Small intestine (tissue), 7 donors: Measurements from ENCODE around the gene POLD4. TPM values are rescaled to one million over a fixed set of nuclear protein-coding genes. Genes with fewer than 3 reads are reported as not detected.

Experiments
- DNase-seq, 2 donors: peaks; one replicate each; pipeline versions ENCODE4 v3.0.0 to v3.0.0-alpha.2; 2013
- FAIRE-seq: peaks from 2 replicates; lab custom pipeline; 2012; peaks lifted over from hg19 to GRCh38; lab: Jason Lieb, UNC
- H3K27ac ChIP-seq, 3 donors: one replicate each; pipeline ENCODE4 v1.5.1; 2013; ENCODE audit warnings: low read length in 2 of 3, mild to moderate bottlenecking in 2 of 3, control low read depth in 1 of 3, inconsistent platforms in 1 of 3, low read depth in 1 of 3, moderate library complexity in 1 of 3
- H3K27me3 ChIP-seq, 3 donors: one replicate each; pipeline ENCODE4 v1.6.1; 2013; ENCODE audit warnings: low read length in 3 of 3, inconsistent platforms in 1 of 3; ENCODE audit not compliant: control insufficient read depth in 3 of 3, insufficient read depth in 3 of 3
- H3K36me3 ChIP-seq, 3 donors: one replicate each; pipeline ENCODE4 v1.6.1; 2013; ENCODE audit warnings: low read length in 3 of 3, inconsistent platforms in 1 of 3, low read depth in 1 of 3, mild to moderate bottlenecking in 1 of 3, moderate library complexity in 1 of 3; ENCODE audit not compliant: control insufficient read depth in 3 of 3, insufficient read depth in 2 of 3
- H3K4me1 ChIP-seq, 3 donors: one replicate each; pipeline ENCODE4 v1.6.1; 2013; ENCODE audit warnings: low read length in 2 of 3, inconsistent platforms in 1 of 3, low read depth in 1 of 3, mild to moderate bottlenecking in 1 of 3, moderate library complexity in 1 of 3; ENCODE audit not compliant: control insufficient read depth in 3 of 3, insufficient read depth in 2 of 3
- H3K4me3 ChIP-seq, 3 donors: one replicate each; pipeline ENCODE4 v1.5.1; 2013; ENCODE audit warnings: low read length in 3 of 3, control low read depth in 1 of 3, inconsistent platforms in 1 of 3, low read depth in 1 of 3, mild to moderate bottlenecking in 1 of 3, moderate library complexity in 1 of 3
- H3K9me3 ChIP-seq, 2 donors: one replicate each; pipeline ENCODE4 v1.6.1; 2013; ENCODE audit warnings: low read depth in 1 of 2, low read length in 1 of 2; ENCODE audit not compliant: control insufficient read depth in 2 of 2, insufficient read depth in 1 of 2
- WGBS, 3 donors: extraction: QIAGEN DNeasy Blood & Tissue Kit; methylation state at CpG; one replicate each; pipeline ENCODE4 v1.1.7; 2013; 5-methylcytosine and 5-hydroxymethylcytosine counted together
- polyA plus RNA-seq, 4 donors: library from polyadenylated mRNA; stranded (reverse) in 3 of 4; unstranded in 1 of 4; fragments of 200-250 nt in 3 of 4; fragments of 120-200 nt in 1 of 4; gene quantifications; one replicate each; pipeline versions ENCODE4 v1.2.1 to v1.2.3, GENCODE V29; 2013
- donor health status: healthy with polysubstance abuse.
- donor health status: control.
- donor health status: control.
- donor health status: Bipolar disorder and iron deficiency.
- donor health status: healthy.

Gene POLD4
- polyA plus RNA-seq, 4 donors = 137 to 492 (median 310) TPM

DNA sequence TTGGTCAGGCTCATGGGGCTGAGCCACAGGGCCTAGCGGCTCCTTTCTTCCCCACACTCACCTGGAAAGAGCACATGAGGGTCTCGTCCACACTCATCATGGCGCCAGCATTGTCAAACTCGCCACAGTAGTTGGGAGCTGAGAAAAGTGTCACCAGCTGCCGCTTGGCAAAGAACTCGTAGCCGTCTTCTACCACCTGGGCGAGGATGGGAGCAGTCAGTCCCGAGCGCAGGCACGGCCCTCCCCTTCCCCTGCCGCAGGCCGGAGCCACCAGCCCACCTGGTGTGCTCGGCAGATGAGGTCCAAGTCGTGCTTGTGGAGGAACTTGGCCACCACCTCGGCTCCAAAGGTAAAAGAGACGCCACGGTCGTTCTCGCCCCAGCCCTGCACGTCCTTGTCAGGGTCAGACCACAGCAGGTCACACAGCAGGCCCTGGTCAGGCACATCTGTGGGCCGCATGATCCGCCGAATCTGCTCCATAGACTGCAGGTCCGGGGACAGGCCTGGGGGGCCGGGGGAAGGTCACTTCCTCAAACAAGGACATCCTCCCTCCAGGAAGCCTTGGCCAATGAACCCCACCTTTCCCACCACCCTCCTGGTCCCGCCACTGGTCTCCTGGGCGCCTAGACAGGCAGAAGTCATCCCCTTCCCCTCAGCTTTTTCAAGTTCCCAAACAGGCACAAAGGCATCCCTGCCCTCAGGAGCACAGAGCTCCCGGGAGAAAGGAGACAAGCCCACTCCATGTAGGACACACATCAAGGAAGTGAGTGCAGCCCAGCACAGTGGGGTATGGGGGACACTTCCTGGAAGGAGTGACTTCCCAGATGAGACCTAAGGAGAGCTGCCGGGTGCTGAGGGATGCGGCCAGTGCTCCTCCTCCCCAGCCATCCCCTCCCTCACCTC lies 45.6 kb upstream of the POLD4 start:
- H3K9me3 ChIP-seq = no peaks in the 10 kb centered on the region
- H3K27ac ChIP-seq = no peak overlapping the region
- H3K4me3 ChIP-seq = no peak overlapping the region
- H3K36me3 ChIP-seq = peaks cover 12 to 67% (median 19%) of the 10 kb centered on the region in 3 donors
- FAIRE-seq = no peak
- WGBS, 3 donors = 86 to 89% (median 87%) methylated on average over 28 to 31 of the region's 31 CpGs
- peaks cover 3 to 29% (median 4%) of the 10 kb centered on the region in 3 donors for H3K4me1 ChIP-seq
- no peak for DNase-seq
- H3K27me3 ChIP-seq = no peaks in the 10 kb centered on the region

DNA sequence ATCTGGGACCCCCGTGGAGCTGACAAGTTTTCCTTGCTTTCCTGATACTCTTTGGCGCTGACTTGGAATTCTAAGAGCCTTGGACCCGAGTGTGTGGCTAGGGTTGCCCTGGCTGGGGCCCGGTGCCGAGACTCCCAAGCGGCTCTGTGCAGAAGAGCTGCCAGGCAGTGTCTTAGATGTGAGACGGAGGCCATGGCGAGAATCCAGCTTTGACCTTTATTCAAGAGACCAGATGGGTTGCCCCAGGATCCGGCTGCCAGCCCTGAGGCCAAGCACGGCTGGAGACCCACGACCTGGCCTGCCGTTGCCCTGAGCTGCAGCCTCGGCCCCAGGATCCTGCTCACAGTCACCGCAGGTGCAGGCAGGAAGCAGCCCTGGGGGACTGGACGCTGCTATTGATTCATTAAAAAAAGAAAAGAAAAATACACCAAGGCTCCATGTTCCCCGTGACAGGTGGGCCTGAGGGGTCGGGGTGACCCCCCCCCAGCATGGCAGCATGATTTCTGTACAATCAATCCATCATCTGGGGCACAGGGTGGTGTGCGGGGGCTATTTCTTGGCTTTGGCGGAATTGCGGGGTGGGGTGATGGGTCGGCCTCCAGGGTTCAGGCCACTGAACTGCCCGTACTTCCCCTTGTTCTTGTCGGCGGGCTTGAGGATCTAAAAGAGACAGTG lies 44.8 kb upstream of the POLD4 start:
- Histone ChIP-seq H3K4me1 (peaks cover 3 to 29% (median 4%) of the 10 kb centered on the region in 3 donors), H3K27ac (no peak overlapping the region), H3K27me3 (no peaks in the 10 kb centered on the region), H3K9me3 (no peaks in the 10 kb centered on the region), H3K36me3 (peaks cover 12 to 75% (median 19%) of the 10 kb centered on the region in 3 donors), H3K4me3 (no peak overlapping the region)
- WGBS, 3 donors = 81 to 85% (median 84%) methylated on average over 22 to 24 of the region's 24 CpGs
- FAIRE-seq = no peak
- no peak for DNase-seq

DNA sequence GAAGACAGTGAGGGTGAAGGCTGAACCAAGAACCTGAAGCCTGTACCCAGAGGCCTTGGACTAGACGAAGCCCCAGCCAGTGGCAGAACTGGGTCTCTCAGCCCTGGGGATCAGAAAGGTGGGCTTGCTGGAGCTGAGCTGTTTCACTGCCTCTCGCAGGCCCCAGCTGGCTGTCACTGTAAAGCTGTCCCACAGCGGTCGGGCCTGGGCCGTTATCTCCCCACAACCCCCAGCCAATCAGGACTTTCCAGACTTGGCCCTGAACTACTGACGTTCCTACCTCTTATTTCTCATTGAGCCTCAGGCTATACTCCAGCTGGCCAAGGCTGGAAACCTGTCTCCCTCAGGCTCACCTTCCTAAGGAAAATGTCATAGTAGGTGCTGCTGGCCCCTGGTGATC lies 44.2 kb upstream of the POLD4 start:
- FAIRE-seq (no peak), DNase-seq (no peak)
- Histone ChIP-seq H3K36me3 (peaks cover 12 to 79% (median 19%) of the 10 kb centered on the region in 3 donors), H3K4me1 (peaks cover 3 to 29% (median 3%) of the 10 kb centered on the region in 3 donors), H3K4me3 (no peak overlapping the region), H3K27me3 (no peaks in the 10 kb centered on the region), H3K9me3 (no peaks in the 10 kb centered on the region), H3K27ac (no peak overlapping the region)
- WGBS, 3 donors = 76 to 86% (median 80%) methylated on average over 6 of the region's 6 CpGs

DNA sequence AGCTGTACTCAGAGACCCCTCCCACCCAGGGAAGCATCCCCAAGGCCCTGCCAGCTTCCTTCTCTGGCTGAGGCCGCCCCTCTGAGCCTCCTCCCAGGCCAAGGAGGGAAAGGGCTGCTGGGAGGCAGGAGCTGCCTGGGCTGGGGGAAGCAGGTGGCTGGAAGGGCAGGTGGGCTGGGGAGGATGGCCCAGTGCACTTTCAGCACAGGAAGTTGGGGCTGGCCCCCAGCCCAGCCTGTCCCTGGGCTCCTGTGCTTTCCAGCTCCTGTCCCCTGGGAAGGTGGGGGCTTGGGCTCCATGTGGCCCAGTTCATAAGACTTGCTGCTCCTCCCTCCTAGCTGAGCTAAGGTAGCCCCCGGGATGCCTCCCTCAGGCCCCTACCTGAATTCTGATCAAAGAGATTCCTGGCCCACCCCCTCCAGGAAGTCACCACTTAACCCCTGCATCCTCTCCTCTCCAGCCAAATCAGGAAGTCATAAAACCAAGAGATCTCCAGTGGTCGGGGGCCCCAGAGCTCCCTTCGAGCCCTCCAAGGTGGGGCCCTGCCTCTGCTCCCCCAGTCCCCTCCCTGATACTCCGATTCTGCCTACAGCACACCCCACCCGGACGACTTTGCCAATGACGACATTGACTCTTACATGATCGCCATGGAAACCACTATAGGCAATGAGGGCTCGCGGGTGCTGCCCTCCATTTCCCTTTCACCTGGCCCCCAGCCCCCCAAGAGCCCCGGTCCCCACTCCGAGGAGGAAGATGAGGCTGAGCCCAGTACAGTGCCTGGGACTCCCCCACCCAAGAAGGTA lies 43.4 kb upstream of the POLD4 start:
- H3K27me3 ChIP-seq = no peaks in the 10 kb centered on the region
- peaks cover 3 to 24% (median 3%) of the 10 kb centered on the region in 3 donors for H3K4me1 ChIP-seq
- DNase-seq = no peak
- H3K27ac ChIP-seq = no peak overlapping the region
- H3K9me3 ChIP-seq = no peaks in the 10 kb centered on the region
- peaks cover 12 to 80% (median 19%) of the 10 kb centered on the region in 3 donors for H3K36me3 ChIP-seq
- no peak overlapping the region for H3K4me3 ChIP-seq
- WGBS, 3 donors = 43 to 60% (median 48%) methylated on average over 12 to 13 of the region's 13 CpGs
- no peak for FAIRE-seq

DNA sequence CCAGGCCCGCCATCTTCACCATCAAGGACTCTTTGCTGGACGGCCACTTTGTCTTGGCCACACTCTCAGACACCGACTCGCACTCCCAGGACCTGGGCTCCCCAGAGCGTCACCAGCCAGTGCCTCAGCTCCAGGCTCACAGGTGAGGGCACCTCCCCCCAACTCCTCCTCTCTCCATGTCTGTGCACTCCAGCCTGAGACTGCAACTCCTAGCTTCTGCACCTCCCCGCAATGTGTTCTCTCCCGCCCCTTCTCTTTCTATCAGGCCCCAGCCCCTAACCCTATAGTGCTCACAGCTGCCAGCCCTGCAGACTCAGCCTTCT lies 42.9 kb upstream of the POLD4 start:
- peaks cover 3 to 24% (median 3%) of the 10 kb centered on the region in 3 donors for H3K4me1 ChIP-seq
- H3K36me3 ChIP-seq = peaks cover 12 to 80% (median 19%) of the 10 kb centered on the region in 3 donors
- H3K27ac ChIP-seq = no peak overlapping the region
- H3K9me3 ChIP-seq = no peaks in the 10 kb centered on the region
- no peak for FAIRE-seq
- no peak overlapping the region for H3K4me3 ChIP-seq
- H3K27me3 ChIP-seq = no peaks in the 10 kb centered on the region
- DNase-seq = no peak
- WGBS, 3 donors = 91 to 96% (median 94%) methylated on average over 7 of the region's 7 CpGs

DNA sequence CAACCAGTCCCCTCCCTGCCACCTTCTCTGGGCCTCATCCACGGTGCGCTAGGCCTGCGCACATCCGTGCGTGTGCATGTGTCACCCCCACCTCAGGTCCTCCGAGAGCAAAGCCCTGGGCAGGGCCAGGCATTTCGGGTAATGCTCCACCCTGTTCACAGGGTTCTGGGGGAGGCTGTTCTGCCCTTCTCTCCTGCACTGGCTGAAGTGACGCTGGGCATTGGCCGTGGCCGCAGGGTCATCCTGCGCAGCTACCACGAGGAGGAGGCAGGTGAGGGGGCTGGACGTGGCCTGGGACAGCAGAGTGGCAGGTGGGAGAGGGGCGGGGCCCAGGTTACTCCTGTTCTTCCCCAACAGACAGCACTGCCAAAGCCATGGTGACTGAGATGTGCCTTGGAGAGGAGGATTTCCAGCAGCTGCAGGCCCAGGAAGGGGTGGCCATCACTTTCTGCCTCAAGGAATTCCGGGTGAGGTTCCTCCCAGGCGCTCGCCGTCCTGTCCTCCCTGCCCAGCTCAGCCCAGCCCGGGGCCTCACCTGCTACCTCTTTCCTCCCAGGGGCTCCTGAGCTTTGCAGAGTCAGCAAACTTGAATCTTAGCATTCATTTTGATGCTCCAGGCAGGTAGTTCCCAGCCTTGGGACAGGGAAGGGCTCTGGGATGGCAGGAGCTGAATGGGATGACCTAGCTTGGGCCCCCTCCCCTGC lies 42.4 kb upstream of the POLD4 start:
- DNase-seq (no peak), FAIRE-seq (no peak)
- Histone ChIP-seq H3K27ac (no peak overlapping the region), H3K4me3 (no peak overlapping the region), H3K27me3 (no peaks in the 10 kb centered on the region), H3K9me3 (no peaks in the 10 kb centered on the region), H3K4me1 (peaks cover 3 to 25% (median 3%) of the 10 kb centered on the region in 3 donors), H3K36me3 (peaks cover 12 to 78% (median 19%) of the 10 kb centered on the region in 3 donors)
- WGBS, 3 donors = 88 to 89% (median 88%) methylated on average over 18 to 19 of the region's 19 CpGs

DNA sequence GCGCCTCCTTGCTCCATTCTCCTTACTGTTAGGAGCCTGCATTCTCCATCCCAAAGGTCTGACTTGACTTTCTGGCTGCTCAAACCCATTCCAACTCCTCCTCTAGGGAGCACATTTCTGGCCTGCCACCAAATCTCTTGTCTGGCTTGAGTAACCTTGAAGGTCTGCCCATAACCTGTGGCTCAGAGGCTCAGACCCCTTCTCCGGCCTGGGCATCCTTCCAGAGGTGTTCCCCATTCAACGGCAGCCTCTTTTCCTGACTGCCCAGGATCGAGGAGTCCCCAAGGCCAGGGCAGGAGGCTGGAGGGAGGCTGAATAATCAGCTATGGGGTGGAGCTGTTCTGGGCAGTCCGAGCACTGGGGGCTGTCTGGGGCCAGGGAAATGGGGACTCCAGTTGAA lies 40.6 kb upstream of the POLD4 start:
- FAIRE-seq = no peak
- no peak overlapping the region for H3K4me3 ChIP-seq
- H3K27ac ChIP-seq = no peak overlapping the region
- 84 to 86% (median 85%) methylated on average over 5 of the region's 5 CpGs for WGBS, 3 donors
- peaks cover 0 to 18% (median 0%) of the 10 kb centered on the region in 3 donors for H3K4me1 ChIP-seq
- DNase-seq = no peak
- no peaks in the 10 kb centered on the region for H3K27me3 ChIP-seq
- H3K36me3 ChIP-seq = peaks cover 12 to 65% (median 13%) of the 10 kb centered on the region in 3 donors
- no peaks in the 10 kb centered on the region for H3K9me3 ChIP-seq
